Kidney epithelial cell (primary cell): Measurements from ENCODE around the gene ZBTB45. TPM values are rescaled to one million over a fixed set of nuclear protein-coding genes. Genes with fewer than 3 reads are reported as not detected.
A peak's percentile ranks its signal among the peaks of the same experiment; 100 is the strongest.

Experiments
- DNase-seq: peaks from one replicate; pipeline ENCODE4 v3.0.0-alpha.2; 2010; ENCODE audit warnings: low read depth
- H3K27me3 ChIP-seq: 2 replicates; pipeline ENCODE4 v1.6.0; 2011; ENCODE audit warnings: low read length; ENCODE audit not compliant: control insufficient read depth, insufficient read depth
- H3K36me3 ChIP-seq: 2 replicates; pipeline ENCODE4 v1.5.1; 2011; ENCODE audit warnings: low read length; ENCODE audit not compliant: control insufficient read depth, insufficient read depth
- H3K4me3 ChIP-seq: 2 replicates; pipeline ENCODE4 v1.5.1; 2011; ENCODE audit warnings: low read depth, mild to moderate bottlenecking, control low read depth, low read length
- total RNA-seq: library from RNA; depleted of rRNA; stranded (reverse); fragments of >200 nt; gene quantifications from 2 replicates; pipeline ENCODE4 v1.2.3, GENCODE V29; 2015
- TF ChIP-seq, protein P1 (sequence below): IDR thresholded peaks from 2 replicates; pipeline ENCODE4 v1.5.1; 2011; ENCODE audit warnings: mild to moderate bottlenecking, moderate library complexity, low read length, control low read depth, inconsistent platforms; ENCODE audit not compliant: insufficient read depth, poor library complexity, severe bottlenecking

Gene ZBTB45
- 15.6 and 16.2 TPM in 2 replicates for total RNA-seq

- peak; percentile 71 for DNase-seq
- H3K4me3 ChIP-seq = peak within 1 kb of the TSS; percentile 92
- H3K36me3 ChIP-seq = no peaks in the 10 kb centered on the region
- H3K27me3 ChIP-seq = no peaks in the 10 kb centered on the region
- TF ChIP-seq, protein P1, sequence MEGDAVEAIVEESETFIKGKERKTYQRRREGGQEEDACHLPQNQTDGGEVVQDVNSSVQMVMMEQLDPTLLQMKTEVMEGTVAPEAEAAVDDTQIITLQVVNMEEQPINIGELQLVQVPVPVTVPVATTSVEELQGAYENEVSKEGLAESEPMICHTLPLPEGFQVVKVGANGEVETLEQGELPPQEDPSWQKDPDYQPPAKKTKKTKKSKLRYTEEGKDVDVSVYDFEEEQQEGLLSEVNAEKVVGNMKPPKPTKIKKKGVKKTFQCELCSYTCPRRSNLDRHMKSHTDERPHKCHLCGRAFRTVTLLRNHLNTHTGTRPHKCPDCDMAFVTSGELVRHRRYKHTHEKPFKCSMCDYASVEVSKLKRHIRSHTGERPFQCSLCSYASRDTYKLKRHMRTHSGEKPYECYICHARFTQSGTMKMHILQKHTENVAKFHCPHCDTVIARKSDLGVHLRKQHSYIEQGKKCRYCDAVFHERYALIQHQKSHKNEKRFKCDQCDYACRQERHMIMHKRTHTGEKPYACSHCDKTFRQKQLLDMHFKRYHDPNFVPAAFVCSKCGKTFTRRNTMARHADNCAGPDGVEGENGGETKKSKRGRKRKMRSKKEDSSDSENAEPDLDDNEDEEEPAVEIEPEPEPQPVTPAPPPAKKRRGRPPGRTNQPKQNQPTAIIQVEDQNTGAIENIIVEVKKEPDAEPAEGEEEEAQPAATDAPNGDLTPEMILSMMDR = peak; percentile 81
Observed at GRCh38 chr19:58519355-58520256, at the start of gene ZBTB45. ZBTB45 (minus strand) TSS chr19:58519810; CDS start chr19:58517673, 2,137 bp downstream.

DNA sequence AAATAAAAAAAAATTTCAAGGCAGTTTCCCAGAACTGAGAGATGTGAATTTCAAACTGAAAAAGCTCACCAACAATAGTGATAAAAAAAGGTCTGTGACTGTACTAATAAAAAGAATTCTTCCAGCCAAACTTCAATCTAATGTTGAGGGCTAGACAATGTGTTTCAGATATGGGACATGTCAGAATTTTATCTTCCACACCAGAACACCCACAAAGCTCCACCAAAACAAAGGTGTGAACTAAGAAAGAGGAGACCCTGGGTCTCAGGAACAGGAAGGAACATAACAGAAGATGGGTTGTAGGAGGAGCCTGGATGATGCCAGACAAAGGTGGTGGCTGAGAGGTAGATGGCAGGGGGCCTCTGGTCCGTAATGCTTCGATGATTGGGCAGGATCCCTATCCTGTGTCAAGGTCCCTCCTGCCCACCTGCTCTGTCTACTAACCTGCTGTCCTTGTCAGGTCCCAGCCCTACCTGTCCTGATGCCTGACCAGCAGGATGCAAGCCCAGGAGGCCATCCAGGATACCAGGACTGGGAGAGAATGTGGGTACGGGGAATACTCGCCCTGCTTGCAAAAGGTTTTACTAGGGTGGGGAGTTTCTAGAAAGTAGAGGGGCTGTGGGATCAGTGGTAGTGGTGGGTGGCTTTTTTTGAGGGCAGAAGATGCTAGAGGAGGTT lies 49.0 kb upstream of the ZBTB45 start:
- Histone ChIP-seq H3K36me3 (peaks cover 1% of the 10 kb centered on the region), H3K4me3 (no peak overlapping the region), H3K27me3 (no peaks in the 10 kb centered on the region)
- TF ChIP-seq, protein P1 = no peak
- DNase-seq = no peak

DNA sequence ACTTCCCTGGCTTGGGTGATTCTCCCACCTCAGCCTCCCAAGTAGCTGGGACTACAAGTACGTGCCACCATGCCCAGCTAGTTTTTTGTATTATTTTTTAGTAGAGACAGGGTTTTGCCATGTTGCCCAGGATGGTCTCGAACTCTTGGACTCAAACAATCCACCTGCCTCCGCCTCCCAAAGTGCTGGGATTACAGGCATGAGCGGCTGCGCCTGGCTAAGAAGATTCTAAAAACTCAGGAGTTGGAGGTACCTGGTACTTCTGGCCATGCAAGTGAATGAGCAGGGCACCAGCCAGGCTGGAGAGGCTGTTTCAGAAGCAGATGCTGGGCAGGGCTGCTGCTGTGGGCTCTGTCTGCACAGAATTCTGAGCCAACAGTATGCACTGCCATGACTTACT lies 47.4 kb upstream of the ZBTB45 start:
- Histone ChIP-seq H3K27me3 (no peaks in the 10 kb centered on the region), H3K4me3 (no peak overlapping the region), H3K36me3 (peaks cover 1% of the 10 kb centered on the region)
- TF ChIP-seq, protein P1 = no peak
- no peak for DNase-seq

- no peak for DNase-seq
- Histone ChIP-seq H3K27me3 (no peaks in the 10 kb centered on the region), H3K36me3 (no peaks in the 10 kb centered on the region), H3K4me3 (no peak overlapping the region)
- TF ChIP-seq, protein P1 = no peak
Observed at GRCh38 chr19:58563823-58564222, 44.2 kb upstream of the ZBTB45 start.

- Histone ChIP-seq H3K27me3 (no peaks in the 10 kb centered on the region), H3K4me3 (peak overlapping the region; percentile 24), H3K36me3 (no peaks in the 10 kb centered on the region)
- DNase-seq = no peak
- TF ChIP-seq, protein P1 = no peak
Observed at GRCh38 chr19:58563034-58563573, 43.5 kb upstream of the ZBTB45 start.
